HFFc6 (cell line): ENCODE data around the gene ENDOV. TPM values are rescaled to one million over a fixed set of nuclear protein-coding genes. Genes with fewer than 3 reads are reported as not detected.

Experiments
- DNase-seq: peaks from one replicate; pipeline ENCODE4 v3.0.0-alpha.2; 2018
- H3K27ac Mint-ChIP-seq: 2 replicates; pipeline ENCODE4 v1.8.0; 2020; ENCODE audit warnings: mild to moderate bottlenecking, mixed read lengths
- H3K27me3 Mint-ChIP-seq: 2 replicates; pipeline ENCODE4 v1.8.0; 2021; ENCODE audit warnings: mild to moderate bottlenecking, moderate library complexity, mixed read lengths; ENCODE audit not compliant: insufficient read depth
- H3K36me3 Mint-ChIP-seq: 2 replicates; pipeline ENCODE4 v1.8.0; 2021; ENCODE audit warnings: low read depth, mixed read lengths
- H3K4me1 Mint-ChIP-seq: 2 replicates; pipeline ENCODE4 v1.8.0; 2020; ENCODE audit warnings: low read depth, mixed read lengths
- H3K4me3 Mint-ChIP-seq: 2 replicates; pipeline ENCODE4 v1.8.0; 2020; ENCODE audit warnings: mild to moderate bottlenecking, moderate library complexity, mixed read lengths
- H3K9me3 Mint-ChIP-seq: 2 replicates; pipeline ENCODE4 v1.8.0; 2020; ENCODE audit warnings: mild to moderate bottlenecking, mixed read lengths
- total RNA-seq, 6 experiments: library from RNA; stranded (reverse); fragmentation: NEBNext Ultra II Directional; extraction: Animal tissue kit (Norgen Biotek cat#: 25700); gene quantifications; 2 replicates in 1 of 6; 3 replicates in 5 of 6; pipeline ENCODE4 v1.2.3, GENCODE V29; 2021
- TF ChIP-seq, protein P1 (sequence below): fragments of 200-600 bp; sonication (generic); IDR thresholded peaks from 2 replicates; pipeline ENCODE4 v1.5.0; 2021; ENCODE audit warnings: antibody characterized with exemption, mild to moderate bottlenecking

Gene ENDOV
- total RNA-seq, 6 experiments from 2014 or later, result 11.7 to 17.3 (median 13.7) TPM

DNA sequence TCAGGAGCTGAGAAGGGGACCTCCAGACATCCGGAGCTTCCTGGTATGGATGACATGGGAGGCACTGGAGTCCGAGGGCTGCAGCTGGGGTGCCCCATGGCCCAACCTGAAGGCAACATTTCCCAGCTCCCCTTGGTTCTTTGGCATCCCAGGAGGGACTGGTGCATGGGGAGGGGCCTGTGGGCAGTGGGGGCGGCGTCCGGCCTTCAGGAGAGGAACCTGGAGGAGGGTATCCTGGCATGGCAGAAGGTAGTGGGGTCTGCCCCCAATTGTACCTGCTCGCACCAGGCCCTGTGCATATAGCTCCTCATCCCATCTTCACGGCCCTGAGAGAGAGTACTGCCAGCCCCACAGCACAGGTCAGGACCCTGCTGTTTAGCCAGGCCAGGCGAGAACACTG is 49.5 kb downstream of the ENDOV start:
- Mint-ChIP-seq H3K27ac (no peak overlapping the region), H3K9me3 (no peaks in the 10 kb centered on the region), H3K4me3 (no peak overlapping the region), H3K27me3 (peaks cover 66% of the 10 kb centered on the region), H3K4me1 (peaks cover 7% of the 10 kb centered on the region; the same call in 1 of the 2 replicates), H3K36me3 (no peaks in the 10 kb centered on the region)
- TF ChIP-seq, protein P1, sequence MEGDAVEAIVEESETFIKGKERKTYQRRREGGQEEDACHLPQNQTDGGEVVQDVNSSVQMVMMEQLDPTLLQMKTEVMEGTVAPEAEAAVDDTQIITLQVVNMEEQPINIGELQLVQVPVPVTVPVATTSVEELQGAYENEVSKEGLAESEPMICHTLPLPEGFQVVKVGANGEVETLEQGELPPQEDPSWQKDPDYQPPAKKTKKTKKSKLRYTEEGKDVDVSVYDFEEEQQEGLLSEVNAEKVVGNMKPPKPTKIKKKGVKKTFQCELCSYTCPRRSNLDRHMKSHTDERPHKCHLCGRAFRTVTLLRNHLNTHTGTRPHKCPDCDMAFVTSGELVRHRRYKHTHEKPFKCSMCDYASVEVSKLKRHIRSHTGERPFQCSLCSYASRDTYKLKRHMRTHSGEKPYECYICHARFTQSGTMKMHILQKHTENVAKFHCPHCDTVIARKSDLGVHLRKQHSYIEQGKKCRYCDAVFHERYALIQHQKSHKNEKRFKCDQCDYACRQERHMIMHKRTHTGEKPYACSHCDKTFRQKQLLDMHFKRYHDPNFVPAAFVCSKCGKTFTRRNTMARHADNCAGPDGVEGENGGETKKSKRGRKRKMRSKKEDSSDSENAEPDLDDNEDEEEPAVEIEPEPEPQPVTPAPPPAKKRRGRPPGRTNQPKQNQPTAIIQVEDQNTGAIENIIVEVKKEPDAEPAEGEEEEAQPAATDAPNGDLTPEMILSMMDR, result no peak
- no peak for DNase-seq

GRCh38 chr17:80465327-80465974 is 50.5 kb downstream of the ENDOV start:
- Mint-ChIP-seq H3K4me1 (peaks cover 5% of the 10 kb centered on the region; the same call in 1 of the 2 replicates), H3K27me3 (peaks cover 61% of the 10 kb centered on the region)

DNA sequence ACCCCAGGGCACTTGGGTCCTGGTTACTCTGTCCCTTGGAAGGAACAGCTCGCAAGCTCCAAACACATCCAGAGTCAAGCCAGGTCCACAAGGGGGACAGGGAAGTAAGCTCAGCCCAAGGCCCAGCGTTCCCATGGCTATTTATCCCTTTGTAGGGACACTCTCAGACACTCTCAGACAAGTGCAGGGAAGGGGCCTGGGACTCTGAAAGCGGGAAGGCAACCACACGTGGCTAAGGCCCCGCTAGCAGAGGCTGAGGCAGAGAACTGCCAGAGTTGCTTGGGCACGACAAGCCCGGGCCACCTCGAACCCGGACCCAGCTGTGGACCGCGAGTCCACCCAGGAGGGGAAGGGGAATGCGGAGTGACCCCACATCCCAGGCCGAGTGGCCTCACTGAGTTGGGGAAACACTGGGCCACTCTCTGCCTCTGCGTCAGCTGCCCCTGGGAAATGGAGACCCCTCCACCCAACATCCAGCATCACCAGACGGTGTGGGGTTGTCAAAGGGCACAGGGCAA is 51.3 kb downstream of the ENDOV start:
- Mint-ChIP-seq H3K27me3 (peaks cover 61% of the 10 kb centered on the region), H3K4me3 (no peak overlapping the region), H3K4me1 (no peaks in the 10 kb centered on the region), H3K36me3 (no peaks in the 10 kb centered on the region), H3K9me3 (no peaks in the 10 kb centered on the region), H3K27ac (no peak overlapping the region)
- TF ChIP-seq, protein P1, result no peak
- no peak for DNase-seq

More at GRCh38 chr17:80465327-80465974, 50.5 kb downstream of the ENDOV start:
- Mint-ChIP-seq H3K9me3 (no peaks in the 10 kb centered on the region), H3K4me3 (no peak overlapping the region), H3K27ac (no peak overlapping the region), H3K36me3 (no peaks in the 10 kb centered on the region)
- DNase-seq, result no peak
- TF ChIP-seq, protein P1, result no peak

- H3K9me3 Mint-ChIP-seq, result no peaks in the 10 kb centered on the region
Observed at GRCh38 chr17:80468242-80468641, 53.3 kb downstream of the ENDOV start.

DNA sequence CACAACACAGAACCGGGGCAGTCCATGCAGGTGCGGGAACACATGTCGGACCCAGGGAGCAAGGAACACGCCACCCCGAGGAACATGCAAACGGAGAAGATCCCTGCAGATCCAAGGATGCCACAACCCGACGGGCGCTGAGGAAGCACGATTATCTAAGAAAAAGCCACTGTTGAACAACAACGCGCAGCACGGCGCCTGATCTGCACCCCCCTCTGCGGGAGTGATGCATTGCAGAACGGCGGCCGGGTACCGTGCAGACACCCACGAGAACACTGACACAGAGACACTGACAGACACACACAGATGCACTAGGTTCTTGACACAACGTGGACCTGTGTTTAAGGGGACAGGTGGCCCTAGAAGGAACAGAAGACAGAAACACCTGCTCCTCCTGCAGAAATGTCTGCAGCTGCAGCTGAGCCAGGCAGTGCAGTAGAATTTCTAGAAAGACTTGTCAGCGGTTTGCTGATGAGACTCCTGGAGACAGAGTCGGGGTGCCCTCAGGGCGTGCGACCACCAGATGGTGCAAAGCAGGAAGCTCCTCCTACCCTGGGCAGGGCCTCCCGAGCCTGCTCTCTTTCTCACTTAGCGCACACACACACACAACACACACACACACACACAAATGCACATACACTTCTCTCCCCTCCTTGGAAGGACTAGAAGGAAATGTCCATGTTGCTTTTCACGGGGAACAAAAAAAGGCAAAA is 54.0 kb downstream of the ENDOV start:
- no peak for DNase-seq
- TF ChIP-seq, protein P1, result no peak
- H3K9me3 Mint-ChIP-seq, result no peaks in the 10 kb centered on the region
- H3K27me3 Mint-ChIP-seq, result peaks cover 77% of the 10 kb centered on the region
- no peaks in the 10 kb centered on the region for H3K36me3 Mint-ChIP-seq
- no peak overlapping the region for H3K4me3 Mint-ChIP-seq
- no peaks in the 10 kb centered on the region for H3K4me1 Mint-ChIP-seq
- no peak overlapping the region for H3K27ac Mint-ChIP-seq

More at GRCh38 chr17:80468242-80468641, 53.3 kb downstream of the ENDOV start:
- H3K27me3 Mint-ChIP-seq, result peaks cover 70% of the 10 kb centered on the region
- H3K4me3 Mint-ChIP-seq, result no peak overlapping the region
- TF ChIP-seq, protein P1, result no peak
- H3K4me1 Mint-ChIP-seq, result no peaks in the 10 kb centered on the region
- H3K36me3 Mint-ChIP-seq, result no peaks in the 10 kb centered on the region
- H3K27ac Mint-ChIP-seq, result no peak overlapping the region
- DNase-seq, result no peak
